ENCODE measurements around the gene FRMD8. TPM values are rescaled to one million over a fixed set of nuclear protein-coding genes. Genes with fewer than 3 reads are reported as not detected.

Gene FRMD8
- polyA plus RNA-seq, 1 donor from 2014 or later: 22.2 TPM

DNA sequence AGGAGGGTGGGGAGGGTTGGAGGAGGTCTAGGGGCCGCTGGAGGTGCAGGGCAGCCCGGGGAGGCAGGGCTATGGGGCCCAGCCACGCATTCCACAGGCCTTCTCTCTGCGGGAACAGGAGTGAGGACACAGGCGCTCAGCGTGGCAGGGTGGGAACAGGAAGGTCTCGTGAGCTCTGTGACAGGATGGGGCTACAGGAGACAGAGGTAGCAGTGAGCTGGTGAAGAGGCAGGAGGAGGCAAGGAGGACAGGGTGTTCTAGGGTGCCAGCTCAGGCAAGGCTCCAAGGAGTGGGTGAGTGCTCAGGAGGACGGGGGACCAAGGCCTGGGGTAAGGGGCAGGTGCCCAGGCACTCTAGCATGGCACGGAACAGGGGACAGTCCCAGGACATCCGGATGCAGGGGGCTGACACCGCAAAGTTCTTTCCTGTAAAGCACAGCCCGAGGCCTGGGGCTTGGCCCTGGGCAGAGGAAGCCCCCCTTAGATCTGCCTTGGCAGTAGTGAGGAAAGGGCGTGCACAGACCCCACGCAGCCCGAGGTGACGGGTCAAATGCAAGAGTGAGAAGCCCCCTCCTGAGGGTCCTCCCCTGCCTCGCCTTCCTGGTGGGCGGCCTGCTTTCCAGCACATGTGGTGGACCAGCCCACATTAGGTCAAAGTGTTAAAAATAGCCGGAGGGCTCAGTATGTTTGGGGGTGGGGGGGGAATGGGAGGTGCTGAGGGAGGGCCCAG is 31.4 kb downstream of the FRMD8 start:
- Histone ChIP-seq H3K9me3 (ENCODE audit: low read length) (no peaks in the 10 kb centered on the region), H3K4me2 (ENCODE audit: low read length) (no peak overlapping the region), H4K20me1 (ENCODE audit: insufficient read depth) (no peaks in the 10 kb centered on the region), H3K36me3 (ENCODE audit: insufficient read depth, low read length) (no peaks in the 10 kb centered on the region), H3K27ac (ENCODE audit: low read length) (no peak overlapping the region), H3K9me2 (ENCODE audit: insufficient read depth, low read length) (no peaks in the 10 kb centered on the region), H3F3A (ENCODE audit: insufficient read depth, low read length, poor library complexity, severe bottlenecking) (no peaks in the 10 kb centered on the region), H2AFZ (ENCODE audit: low read depth, low read length) (no peak overlapping the region), H3K4me3 (ENCODE audit: low read length) (peak overlapping the region; percentile 65), H3K27me3 (ENCODE audit: insufficient read depth, low read depth, low read length) (no peaks in the 10 kb centered on the region), H3K9ac (ENCODE audit: low read length) (peak overlapping the region; percentile 68), H3K79me2 (replicated peaks; ENCODE audit: insufficient read depth, low read length) (peaks cover 81% of the 10 kb centered on the region)
- TF ChIP-seq, protein P1, sequence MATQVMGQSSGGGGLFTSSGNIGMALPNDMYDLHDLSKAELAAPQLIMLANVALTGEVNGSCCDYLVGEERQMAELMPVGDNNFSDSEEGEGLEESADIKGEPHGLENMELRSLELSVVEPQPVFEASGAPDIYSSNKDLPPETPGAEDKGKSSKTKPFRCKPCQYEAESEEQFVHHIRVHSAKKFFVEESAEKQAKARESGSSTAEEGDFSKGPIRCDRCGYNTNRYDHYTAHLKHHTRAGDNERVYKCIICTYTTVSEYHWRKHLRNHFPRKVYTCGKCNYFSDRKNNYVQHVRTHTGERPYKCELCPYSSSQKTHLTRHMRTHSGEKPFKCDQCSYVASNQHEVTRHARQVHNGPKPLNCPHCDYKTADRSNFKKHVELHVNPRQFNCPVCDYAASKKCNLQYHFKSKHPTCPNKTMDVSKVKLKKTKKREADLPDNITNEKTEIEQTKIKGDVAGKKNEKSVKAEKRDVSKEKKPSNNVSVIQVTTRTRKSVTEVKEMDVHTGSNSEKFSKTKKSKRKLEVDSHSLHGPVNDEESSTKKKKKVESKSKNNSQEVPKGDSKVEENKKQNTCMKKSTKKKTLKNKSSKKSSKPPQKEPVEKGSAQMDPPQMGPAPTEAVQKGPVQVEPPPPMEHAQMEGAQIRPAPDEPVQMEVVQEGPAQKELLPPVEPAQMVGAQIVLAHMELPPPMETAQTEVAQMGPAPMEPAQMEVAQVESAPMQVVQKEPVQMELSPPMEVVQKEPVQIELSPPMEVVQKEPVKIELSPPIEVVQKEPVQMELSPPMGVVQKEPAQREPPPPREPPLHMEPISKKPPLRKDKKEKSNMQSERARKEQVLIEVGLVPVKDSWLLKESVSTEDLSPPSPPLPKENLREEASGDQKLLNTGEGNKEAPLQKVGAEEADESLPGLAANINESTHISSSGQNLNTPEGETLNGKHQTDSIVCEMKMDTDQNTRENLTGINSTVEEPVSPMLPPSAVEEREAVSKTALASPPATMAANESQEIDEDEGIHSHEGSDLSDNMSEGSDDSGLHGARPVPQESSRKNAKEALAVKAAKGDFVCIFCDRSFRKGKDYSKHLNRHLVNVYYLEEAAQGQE (IDR thresholded peaks at IDR 0.05; ENCODE audit: borderline replicate concordance): no peak
- TF ChIP-seq SMC3 (conservative IDR thresholded peaks at IDR 0.05; ENCODE audit: poor library complexity): no peak
- no peak for TF ChIP-seq MXI1 (conservative IDR thresholded peaks at IDR 0.05; ENCODE audit: poor library complexity, severe bottlenecking)
- no peak for TF ChIP-seq TAF1 (IDR thresholded peaks at IDR 0.05; ENCODE audit: low read depth)
- no peak for TF ChIP-seq EZH2 (IDR thresholded peaks at IDR 0.05; ENCODE audit: borderline replicate concordance, insufficient read depth, low read length, poor library complexity, severe bottlenecking)
- no peak for TF ChIP-seq POLR2AphosphoS5 (IDR thresholded peaks at IDR 0.05)
- TF ChIP-seq RAD21 (conservative IDR thresholded peaks at IDR 0.05): no peak
- TF ChIP-seq, protein P2, sequence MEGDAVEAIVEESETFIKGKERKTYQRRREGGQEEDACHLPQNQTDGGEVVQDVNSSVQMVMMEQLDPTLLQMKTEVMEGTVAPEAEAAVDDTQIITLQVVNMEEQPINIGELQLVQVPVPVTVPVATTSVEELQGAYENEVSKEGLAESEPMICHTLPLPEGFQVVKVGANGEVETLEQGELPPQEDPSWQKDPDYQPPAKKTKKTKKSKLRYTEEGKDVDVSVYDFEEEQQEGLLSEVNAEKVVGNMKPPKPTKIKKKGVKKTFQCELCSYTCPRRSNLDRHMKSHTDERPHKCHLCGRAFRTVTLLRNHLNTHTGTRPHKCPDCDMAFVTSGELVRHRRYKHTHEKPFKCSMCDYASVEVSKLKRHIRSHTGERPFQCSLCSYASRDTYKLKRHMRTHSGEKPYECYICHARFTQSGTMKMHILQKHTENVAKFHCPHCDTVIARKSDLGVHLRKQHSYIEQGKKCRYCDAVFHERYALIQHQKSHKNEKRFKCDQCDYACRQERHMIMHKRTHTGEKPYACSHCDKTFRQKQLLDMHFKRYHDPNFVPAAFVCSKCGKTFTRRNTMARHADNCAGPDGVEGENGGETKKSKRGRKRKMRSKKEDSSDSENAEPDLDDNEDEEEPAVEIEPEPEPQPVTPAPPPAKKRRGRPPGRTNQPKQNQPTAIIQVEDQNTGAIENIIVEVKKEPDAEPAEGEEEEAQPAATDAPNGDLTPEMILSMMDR (IDR thresholded peaks at IDR 0.05; ENCODE audit: poor library complexity, severe bottlenecking): no peak
- TF ChIP-seq EP300 (conservative IDR thresholded peaks at IDR 0.05; ENCODE audit: poor library complexity, severe bottlenecking): no peak

DNA sequence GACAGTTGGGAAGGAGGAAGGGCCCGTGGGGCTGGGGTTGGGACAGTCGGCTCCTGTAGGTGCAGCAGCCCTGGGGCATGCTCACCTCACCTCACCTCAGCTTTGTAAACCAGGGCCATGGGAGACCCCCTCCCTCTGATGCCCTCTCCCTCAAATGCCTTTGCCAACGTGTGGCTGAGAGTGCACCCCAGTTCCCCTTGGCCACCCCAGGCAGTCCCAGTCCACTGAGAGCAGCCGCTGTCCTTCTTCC is 31.9 kb downstream of the FRMD8 start:
- no peaks in the 10 kb centered on the region for H3K27me3 ChIP-seq (ENCODE audit: insufficient read depth, low read depth, low read length)
- H3K36me3 ChIP-seq (ENCODE audit: insufficient read depth, low read length): no peaks in the 10 kb centered on the region
- H3K27ac ChIP-seq (ENCODE audit: low read length): no peak overlapping the region
- no peak for TF ChIP-seq RAD21 (conservative IDR thresholded peaks at IDR 0.05)
- no peak for TF ChIP-seq TAF1 (IDR thresholded peaks at IDR 0.05; ENCODE audit: low read depth)
- TF ChIP-seq, protein P2 (IDR thresholded peaks at IDR 0.05; ENCODE audit: poor library complexity, severe bottlenecking): no peak
- TF ChIP-seq MXI1 (conservative IDR thresholded peaks at IDR 0.05; ENCODE audit: poor library complexity, severe bottlenecking): no peak
- no peaks in the 10 kb centered on the region for H3K9me2 ChIP-seq (ENCODE audit: insufficient read depth, low read length)
- H3K4me2 ChIP-seq (ENCODE audit: low read length): peak overlapping the region; percentile 44
- H3F3A ChIP-seq (ENCODE audit: insufficient read depth, low read length, poor library complexity, severe bottlenecking): no peaks in the 10 kb centered on the region
- peaks cover 86% of the 10 kb centered on the region for H3K79me2 ChIP-seq (replicated peaks; ENCODE audit: insufficient read depth, low read length)
- H3K9me3 ChIP-seq (ENCODE audit: low read length): no peaks in the 10 kb centered on the region
- no peaks in the 10 kb centered on the region for H4K20me1 ChIP-seq (ENCODE audit: insufficient read depth)
- H3K4me3 ChIP-seq (ENCODE audit: low read length): peak overlapping the region; percentile 57
- H2AFZ ChIP-seq (ENCODE audit: low read depth, low read length): no peak overlapping the region
- H3K9ac ChIP-seq (ENCODE audit: low read length): peak overlapping the region; percentile 61

Measured in neural cell (in vitro differentiated cells).